GM18951 (cell line): ENCODE results near the gene PACSIN3.

ENCODE experiments used
- POLR2A ChIP-seq: IDR thresholded peaks from 4 replicates; pipeline ENCODE4 v1.6.1; 2011; ENCODE audit warnings: mild to moderate bottlenecking; ENCODE audit not compliant: insufficient read length, insufficient read depth; ENCODE audit errors: extremely low read depth
- in situ Hi-C: fragments of 300-500 bp; cut with MboI; formaldehyde crosslinking; loops from one replicate; pipeline ENCODE4 v1.12.0; 2022; ENCODE audit warnings: low sequenced_read_pairs, mixed read lengths, inconsistent platforms; ENCODE audit not compliant: unreplicated experiment

PACSIN3 gene

GRCh38 chr11:47131136-47131535 lies 55.1 kb downstream of the PACSIN3 start:
- in situ Hi-C loops = no loop called here
- TF ChIP-seq POLR2A = no peak

DNA sequence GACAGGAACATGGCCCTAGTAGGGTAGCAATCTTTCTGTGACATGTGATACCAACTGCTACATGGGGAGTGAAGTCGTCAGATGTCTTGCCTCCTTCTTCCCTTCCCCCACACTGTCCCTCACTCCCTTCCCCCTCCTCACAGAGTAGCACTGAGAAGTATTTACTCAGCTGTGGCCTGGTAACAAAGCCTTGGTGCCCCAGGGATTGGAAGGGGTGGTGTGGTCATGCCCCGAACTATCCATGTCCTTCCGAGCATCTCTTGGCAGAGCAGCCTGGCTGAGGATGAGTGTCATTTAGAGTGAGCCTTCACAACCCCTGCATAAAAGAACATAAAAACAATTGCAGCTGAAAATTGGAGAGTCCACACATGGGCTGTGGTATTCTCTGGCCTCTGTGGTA lies 55.7 kb downstream of the PACSIN3 start:
- no peak for TF ChIP-seq POLR2A
- in situ Hi-C loops = no loop called here
